Inflammatory macrophage (primary cell): ENCODE measurements around the gene REV1.

Experiments used
- DNase-seq, 2 donors: peaks; one replicate each; pipeline ENCODE4 v3.0.0-alpha.2; 2020 to 2022

Gene REV1

DNA sequence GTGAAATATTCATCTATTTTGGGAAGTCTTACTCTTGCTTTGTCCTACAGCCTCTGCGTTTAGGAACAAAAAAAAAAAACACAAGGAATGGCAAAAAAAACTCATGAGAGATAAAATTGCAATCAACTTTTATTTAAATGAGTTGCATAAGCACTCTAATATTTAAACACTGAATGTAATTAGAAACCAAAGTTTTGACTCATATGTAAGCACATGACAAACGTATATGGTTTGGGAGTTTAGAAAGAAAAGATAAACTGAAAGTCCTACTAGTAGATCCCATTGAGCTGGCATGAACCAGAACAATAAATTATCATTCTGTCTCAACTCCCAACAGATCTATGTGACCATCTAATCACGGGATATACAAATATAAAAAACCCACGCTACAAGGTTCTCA, 44.8 kb downstream of the REV1 start:
- no peak for DNase-seq

DNA sequence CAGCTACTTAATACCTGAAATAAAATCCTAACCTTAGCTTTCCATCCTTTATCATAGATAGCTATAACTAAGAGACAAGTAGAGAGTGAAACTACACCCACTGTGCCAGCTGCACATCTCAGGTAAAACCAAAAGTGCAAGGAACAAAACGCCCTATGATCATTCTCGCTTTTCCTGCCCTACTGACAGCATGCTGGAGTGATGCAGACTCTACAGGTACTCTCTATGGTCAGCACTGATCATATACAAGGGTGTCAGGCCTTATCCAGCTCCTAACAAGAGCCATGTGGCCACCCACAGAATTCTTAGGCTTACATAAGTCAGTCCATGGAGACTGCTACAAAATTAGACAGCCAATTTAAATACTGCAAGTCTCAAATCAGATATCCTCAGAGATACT, 45.6 kb downstream of the REV1 start:
- no peak for DNase-seq

DNA sequence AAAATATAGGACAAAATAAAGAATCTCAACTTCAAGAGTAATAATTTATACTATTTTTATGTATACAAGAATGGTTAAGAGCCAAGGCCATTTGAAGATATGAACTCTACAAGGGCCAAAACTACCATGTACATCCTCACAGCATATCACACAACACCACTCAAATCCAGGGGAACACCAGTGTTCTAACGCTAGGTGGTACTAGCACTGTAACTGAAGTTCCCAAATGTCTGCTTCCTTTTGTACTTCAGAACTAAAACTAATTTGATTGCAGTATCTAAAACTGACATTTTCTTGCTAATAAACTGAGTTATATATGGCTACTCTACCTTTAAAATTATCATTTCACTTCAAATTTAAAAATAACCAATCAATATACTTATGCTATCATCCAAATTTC, 47.0 kb downstream of the REV1 start:
- DNase-seq: peak; percentile 8 to 17

DNA sequence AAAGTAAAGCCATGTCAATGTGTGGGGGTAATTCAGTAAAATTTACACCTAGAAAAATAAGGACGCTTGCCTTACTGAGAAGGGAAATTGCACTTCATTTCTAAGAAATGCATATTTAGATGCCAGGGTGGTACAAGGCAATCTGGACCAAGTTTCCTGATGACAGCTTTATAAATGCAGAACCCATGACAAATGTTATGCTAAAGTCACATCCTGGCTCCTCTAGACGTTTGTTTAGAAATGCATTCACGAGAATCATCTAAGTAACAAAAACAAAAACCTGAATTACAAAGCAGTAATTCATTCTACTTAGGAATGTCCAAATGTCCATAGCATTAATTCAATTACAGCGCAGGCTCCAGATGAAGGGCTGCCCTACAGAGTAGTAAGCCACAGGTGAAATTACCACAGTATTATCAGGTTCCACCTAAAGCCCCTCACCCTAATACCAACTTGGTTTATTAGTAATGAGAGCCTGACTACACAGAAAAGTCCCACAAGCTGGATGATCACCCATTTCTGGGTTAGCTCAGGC, 49.8 kb downstream of the REV1 start:
- no peak for DNase-seq

- no peak for DNase-seq
These were observed 52.9 kb downstream of the REV1 start for GRCh38 chr2:99436874-99437273.

DNA sequence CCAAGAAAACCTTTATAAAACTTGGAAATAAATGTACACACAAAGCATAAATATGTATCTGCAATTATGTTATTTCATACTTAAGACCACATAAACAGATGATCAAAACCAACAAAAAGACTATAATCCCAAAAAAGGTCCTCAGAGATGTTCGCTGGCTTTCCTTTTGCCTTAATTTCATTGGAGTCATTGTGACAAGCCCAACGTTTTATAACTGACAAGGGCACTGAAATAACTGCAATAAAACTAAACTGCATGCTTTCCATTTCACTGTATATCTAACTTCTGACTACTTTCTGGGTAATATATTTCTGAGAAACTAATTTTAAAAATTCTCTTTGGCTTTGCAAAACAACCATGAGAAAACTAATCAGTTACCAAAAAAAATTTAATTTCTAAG, 56.5 kb downstream of the REV1 start:
- DNase-seq: no peak

DNA sequence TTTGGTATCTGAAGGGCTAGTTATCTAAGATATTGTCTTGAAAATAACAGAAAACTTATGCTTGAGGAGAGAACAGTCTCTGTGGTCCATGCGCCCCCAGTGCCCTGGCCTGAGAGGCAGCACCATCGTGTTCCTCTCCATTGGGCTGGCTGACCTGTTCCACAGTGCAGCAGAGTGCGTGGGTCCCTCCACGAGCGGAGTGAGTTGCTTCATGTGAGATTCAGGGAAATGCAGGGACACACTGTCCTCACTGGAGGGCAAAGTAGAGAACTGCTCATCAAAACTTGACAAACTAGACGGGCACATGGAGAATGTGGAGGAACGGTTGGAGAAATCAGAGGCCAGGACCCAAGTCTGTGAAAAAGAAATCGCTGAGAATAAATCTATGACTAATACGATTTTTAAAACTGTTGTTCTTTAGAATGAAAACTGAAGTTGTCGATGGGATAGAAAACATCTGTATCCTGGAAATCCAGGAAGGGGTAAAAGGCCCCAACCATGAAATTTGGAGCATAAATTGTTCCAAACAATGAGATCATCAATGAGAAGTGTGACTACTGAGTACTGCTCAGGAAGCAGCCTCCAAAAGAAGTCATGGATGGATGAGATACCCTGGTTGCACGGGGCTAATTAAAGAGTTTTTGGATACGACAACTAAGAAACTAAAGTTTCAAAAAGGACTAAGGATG, 58.1 kb downstream of the REV1 start:
- no peak for DNase-seq

GRCh38 chr2:99430614-99431291, 59.1 kb downstream of the REV1 start:
- no peak for DNase-seq

GRCh38 chr2:99425022-99425421, 64.8 kb downstream of the REV1 start:
- no peak for DNase-seq

GRCh38 chr2:99424371-99424770, 65.4 kb downstream of the REV1 start:
- DNase-seq: no peak

- peak; percentile 10 to 28 for DNase-seq
These were observed 67.2 kb downstream of the REV1 start for GRCh38 chr2:99422599-99422998.

- DNase-seq: no peak
These were observed 68.3 kb downstream of the REV1 start for GRCh38 chr2:99421469-99421868.

- no peak for DNase-seq
These were observed 69.0 kb downstream of the REV1 start for GRCh38 chr2:99420751-99421299.

- no peak for DNase-seq
These were observed 69.8 kb downstream of the REV1 start for GRCh38 chr2:99420031-99420430.

DNA sequence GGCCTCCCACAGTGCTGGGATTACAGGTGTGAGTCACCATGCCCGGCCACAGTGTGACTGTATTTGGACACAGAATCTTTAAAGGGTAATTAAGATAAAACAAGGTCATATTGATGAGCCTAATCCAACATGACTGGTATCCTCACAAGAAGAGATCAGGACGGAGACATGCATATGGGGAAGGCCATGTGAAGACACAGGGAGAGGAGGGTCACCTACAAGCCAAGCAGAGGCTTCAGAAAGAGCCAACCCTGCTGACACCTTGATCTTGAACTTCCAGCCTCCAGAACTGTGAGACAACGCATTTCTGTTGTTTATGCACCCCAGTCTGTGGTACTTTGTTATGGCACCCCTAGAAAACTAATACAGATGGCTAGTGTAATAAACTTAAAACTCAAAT, 72.4 kb downstream of the REV1 start:
- DNase-seq: no peak

DNA sequence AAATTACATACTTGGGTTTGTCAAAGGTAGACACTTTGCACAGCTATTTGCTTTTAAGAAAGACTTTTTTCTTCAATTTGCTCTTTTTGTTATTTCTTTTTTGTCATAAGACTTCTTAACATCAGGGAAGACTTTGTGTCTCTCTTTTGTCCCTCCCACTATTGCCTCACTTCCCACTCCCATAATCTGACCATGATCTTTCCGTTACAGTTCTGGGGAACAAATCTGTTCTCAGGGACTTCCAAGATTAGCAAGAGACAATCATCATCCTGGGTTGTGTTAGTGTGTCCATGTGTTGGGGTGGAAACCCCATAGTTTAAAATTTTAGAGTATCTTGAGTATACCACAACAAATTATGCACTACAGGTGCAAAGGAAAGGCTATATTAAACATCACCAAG, 75.3 kb downstream of the REV1 start:
- peak in 1 of 2 donors; percentile 4 for DNase-seq

DNA sequence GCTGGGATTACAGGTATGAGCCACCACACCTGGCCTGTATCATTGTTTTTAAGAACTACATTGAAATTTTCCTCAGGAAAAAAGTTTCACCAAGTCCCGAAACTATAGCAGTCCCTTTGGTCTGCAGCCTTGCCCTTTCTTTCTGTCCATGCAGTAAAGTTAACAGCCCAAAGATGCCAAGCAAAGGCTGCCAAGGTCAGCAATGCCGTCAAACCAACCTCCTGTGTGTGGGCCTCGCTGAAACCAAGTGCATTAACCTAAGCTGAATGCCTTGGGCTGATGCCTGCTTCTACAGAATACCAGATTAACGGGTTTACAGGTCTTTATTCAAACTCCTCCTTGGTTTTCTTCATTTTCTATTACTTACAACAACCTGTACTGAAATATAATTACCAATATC, 79.5 kb downstream of the REV1 start:
- DNase-seq: no peak

DNA sequence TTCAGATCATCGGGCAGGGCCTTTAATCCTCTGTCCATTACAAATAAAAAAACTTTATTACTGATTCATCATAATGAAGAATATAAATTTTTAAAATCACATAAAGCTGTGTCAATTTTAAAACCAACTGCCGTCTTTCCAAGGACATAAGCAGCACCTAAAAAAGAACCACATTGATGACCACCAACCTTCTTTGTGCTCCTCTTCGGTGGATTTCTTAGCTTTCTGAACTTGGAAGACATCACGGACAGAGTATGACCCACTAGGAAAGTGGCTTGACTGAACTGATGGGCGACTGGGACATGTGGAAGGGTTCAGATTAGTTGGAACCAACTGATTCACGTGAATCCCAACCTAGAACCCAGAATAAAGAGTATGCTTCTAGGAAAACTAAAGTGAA, 83.7 kb downstream of the REV1 start:
- no peak for DNase-seq

DNA sequence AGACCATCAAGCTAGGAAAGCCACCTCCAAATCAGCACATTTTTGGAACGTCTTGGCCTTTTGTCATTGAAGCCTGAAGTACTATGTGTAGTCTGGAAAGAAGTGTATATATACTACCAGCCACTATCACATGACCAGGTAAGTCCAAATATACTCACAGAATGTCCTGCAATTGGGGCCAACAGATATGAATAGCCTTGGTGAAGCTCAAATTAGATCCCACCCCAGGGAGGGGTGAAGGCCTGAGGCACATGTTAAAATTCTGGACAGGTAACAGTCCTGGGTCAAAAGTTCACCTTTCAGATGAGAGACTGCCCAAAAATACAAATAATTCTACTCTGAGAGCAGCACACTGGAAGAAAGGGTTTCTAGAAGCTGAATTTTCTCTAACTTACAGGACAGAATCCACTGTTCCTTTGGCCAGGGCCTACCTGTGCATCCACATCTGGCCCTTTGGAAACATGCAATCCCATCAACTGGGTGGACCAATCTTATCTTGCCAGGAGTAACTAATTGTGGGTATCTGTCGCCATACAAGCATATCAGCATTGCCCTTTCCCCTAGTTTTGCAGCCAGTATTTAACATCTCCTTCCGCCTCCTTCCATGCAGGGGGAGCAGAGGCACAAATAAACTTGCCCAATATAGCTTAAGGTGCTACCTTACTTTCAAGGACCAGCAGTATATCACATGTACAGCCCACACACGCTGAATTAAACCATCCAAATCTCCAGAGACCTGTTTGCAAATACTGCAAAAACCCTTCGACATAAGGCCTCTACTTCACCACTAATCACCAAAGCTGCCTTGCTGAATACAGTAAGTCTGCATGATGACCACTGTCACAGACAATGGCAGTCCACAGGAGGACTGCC, 84.8 kb downstream of the REV1 start:
- DNase-seq: no peak

- DNase-seq: no peak
These were observed 85.6 kb downstream of the REV1 start for GRCh38 chr2:99404039-99404796.

DNA sequence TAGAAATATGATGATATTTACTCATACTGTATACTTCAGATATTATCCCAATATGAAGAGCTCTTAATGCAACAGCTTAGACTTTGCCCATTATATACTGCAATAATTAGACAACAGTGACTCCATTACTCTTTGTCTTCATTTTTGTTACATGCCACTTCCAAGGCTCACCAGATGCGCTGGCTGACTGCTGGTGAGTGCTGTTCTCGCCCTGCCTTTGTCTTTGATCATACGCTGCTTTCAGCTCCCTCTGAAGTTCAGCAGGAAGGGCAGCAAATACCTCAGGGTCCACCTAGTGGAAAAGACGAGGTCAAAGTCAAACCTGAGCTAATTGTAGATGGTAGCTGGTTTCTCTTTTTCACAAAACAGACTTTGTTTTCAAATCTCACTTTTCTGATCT, 86.3 kb downstream of the REV1 start:
- no peak for DNase-seq

GRCh38 chr2:99403084-99403483, 86.7 kb downstream of the REV1 start:
- DNase-seq: no peak
